GM12892 (cell line): ENCODE results near the gene RADX.

Source experiments
- POLR2A ChIP-seq: IDR thresholded peaks from 2 replicates; pipeline ENCODE4 v1.6.1; 2011; ENCODE audit warnings: low read depth, low read length, control low read depth
- POLR2AphosphoS5 ChIP-seq: IDR thresholded peaks from 2 replicates; pipeline ENCODE4 v1.6.1; 2011; ENCODE audit warnings: low read depth, low read length, control low read depth
- TAF1 ChIP-seq: IDR thresholded peaks from 2 replicates; pipeline ENCODE4 v1.6.1; 2011; ENCODE audit warnings: low read depth, mild to moderate bottlenecking, control low read depth, low read length, borderline replicate concordance

DNA sequence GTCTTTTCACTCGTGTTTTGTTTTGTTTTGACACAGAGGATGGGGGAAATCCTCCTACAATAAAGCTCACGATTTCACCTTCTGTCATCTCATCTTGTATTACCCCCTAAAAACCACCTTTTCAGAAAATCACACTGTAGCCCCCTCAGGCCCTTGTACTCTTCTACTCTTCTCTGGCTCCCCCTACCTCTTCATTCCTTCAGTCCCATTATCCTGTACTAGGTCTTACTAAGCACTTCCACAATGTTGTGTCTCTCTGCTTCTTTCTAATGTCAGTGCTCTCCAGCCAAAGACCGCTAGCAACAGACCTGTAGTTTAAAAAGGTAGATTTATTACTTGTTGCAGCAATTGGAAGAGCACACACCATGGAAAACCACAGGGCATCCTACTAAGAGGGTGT lies 84.7 kb downstream of the RADX start:
- no peak for TF ChIP-seq POLR2A
- TF ChIP-seq TAF1: no peak
- TF ChIP-seq POLR2AphosphoS5: no peak
